22Rv1 (cell line): ENCODE results near the gene GSTO2.
"Not testable (repeated sequence)": the region's sequence is repeated elsewhere in the genome, so short reads cannot be mapped to it uniquely, and the experiment has no call there.

Experiments used
- H3K27ac ChIP-seq: fragments of 450-650 bp; 2 replicates; pipeline ENCODE4 v1.5.1; 2017
- ZFX ChIP-seq: fragments of 450-650 bp; IDR thresholded peaks from 2 replicates; pipeline ENCODE4 v1.6.1; 2017; ENCODE audit warnings: antibody characterized with exemption, borderline replicate concordance
- TF ChIP-seq, protein P1 (sequence below): fragments of 450-650 bp; IDR thresholded peaks from 2 replicates; pipeline ENCODE4 v1.5.1; 2017; ENCODE audit warnings: mild to moderate bottlenecking

GSTO2 gene

DNA sequence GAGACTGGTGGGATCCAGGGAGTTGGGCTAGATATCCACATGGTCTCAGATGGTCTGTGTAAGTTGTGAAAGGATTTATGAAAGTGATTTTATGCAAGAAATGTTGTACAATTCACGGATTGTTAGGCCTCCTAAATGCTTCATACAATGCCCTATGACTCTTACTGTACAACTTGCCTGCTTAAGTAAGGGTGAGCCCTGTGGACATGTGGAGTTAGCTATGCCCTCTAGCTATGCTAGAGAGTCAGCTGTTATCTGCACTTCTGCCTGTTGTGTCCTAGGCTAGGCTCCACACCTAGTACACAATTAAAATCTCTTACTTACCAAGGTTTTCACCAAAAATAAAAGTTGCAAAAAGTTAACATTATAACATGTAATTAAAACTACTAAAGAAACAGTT, 35.2 kb upstream of the GSTO2 start:
- H3K27ac ChIP-seq = no peak overlapping the region
- TF ChIP-seq, protein P1, sequence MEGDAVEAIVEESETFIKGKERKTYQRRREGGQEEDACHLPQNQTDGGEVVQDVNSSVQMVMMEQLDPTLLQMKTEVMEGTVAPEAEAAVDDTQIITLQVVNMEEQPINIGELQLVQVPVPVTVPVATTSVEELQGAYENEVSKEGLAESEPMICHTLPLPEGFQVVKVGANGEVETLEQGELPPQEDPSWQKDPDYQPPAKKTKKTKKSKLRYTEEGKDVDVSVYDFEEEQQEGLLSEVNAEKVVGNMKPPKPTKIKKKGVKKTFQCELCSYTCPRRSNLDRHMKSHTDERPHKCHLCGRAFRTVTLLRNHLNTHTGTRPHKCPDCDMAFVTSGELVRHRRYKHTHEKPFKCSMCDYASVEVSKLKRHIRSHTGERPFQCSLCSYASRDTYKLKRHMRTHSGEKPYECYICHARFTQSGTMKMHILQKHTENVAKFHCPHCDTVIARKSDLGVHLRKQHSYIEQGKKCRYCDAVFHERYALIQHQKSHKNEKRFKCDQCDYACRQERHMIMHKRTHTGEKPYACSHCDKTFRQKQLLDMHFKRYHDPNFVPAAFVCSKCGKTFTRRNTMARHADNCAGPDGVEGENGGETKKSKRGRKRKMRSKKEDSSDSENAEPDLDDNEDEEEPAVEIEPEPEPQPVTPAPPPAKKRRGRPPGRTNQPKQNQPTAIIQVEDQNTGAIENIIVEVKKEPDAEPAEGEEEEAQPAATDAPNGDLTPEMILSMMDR = no peak
- no peak for TF ChIP-seq ZFX

DNA sequence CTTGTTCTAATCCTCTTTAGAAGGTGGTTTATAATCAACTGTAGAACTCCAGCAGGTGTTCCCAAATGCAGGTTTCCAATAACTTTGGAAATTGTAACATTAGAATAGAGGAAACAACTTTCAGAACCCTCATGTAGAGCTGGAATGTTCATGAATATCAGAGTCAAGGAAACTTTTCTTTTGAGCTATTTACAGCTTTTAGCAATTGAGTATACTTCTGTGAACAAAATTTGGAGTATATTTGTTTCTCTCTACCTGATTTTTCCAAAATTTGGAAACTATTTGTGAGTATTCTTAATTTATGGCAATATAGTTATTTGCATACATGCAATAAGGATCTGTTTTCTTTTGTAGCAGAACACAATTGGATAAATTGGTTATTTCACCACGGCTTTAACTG, 34.0 kb upstream of the GSTO2 start:
- no peak overlapping the region for H3K27ac ChIP-seq
- no peak for TF ChIP-seq ZFX
- TF ChIP-seq, protein P1 = no peak

DNA sequence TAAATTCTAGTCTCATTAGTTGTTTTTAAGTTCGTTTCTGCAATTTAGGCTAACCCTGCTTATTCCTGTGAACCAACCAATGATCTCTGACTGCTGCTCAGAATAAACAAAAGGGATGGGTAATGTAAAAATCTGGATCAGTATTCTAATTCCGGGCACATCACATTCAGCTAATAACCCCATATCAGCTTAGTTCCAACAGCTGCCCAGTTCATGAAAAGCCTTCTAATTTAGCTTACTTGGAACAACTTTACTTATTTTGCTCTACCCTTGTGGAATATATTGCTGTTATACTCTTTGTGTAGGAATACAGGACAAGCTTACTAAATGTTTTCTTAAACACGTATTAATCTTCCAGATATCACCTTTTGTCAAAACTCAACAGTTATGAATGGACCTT, 33.2 kb upstream of the GSTO2 start:
- no peak overlapping the region for H3K27ac ChIP-seq
- TF ChIP-seq, protein P1 = no peak
- TF ChIP-seq ZFX = no peak

DNA sequence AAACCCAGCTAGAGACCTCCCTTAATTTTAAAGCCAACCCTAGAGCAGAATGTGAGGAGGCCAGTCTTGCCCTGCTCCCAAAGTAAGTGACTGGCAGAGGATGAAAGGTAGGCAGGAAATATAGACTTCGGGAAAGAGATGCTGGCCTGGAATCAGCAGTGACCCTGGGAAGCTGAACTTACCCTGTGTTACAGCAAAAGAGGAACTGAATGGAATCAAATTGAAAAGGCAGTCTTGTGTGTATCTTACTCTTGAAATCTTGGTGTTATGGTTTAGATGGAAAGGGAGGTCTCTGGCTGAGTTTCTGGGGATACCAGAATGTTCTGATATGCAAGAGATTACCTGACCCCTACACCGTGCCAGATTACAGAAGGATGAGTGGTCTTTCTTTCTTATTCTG, 28.9 kb upstream of the GSTO2 start:
- no peak for TF ChIP-seq ZFX
- TF ChIP-seq, protein P1 = no peak
- no peak overlapping the region for H3K27ac ChIP-seq

DNA sequence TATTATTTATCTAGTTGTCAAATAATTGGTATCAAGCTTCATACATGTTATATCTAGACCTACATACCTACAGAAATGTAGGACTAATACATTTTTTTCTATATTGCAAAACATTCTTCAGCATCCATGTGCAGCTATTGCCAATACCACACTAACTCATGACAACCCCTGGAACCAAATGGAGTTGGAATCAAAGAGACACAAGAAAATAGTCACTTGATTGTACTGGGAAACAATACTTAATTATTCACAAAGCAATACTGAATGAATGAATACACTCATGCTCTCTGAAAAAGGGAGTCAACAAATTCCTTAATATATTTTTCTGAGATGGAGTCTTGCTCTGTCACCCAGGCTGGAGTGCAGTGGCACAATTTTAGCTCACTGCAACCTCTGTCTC, 26.4 kb upstream of the GSTO2 start:
- no peak for TF ChIP-seq ZFX
- TF ChIP-seq, protein P1 = no peak

DNA sequence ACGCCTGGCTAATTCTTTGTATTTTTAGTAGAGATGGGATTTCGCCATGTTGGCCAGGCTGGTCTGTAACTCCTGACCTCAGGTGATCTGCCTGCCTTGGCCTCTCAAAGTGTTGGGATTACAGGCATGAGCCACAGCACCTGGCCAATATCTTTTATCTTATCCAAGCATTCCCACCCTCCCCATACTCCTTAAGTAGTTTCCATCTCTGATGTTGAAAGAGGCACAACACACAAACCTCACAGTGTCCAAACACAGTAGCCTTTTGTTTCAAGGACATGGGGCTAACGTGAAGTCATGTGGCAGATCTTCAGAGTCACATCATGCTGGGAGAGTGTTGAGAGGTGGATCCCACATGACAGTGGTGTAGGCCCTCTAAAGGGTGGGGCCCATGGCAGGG, 26.0 kb upstream of the GSTO2 start:
- H3K27ac ChIP-seq = not testable (repeated sequence)

More for the DNA sequence above, 26.4 kb upstream of the GSTO2 start:
- no peak overlapping the region for H3K27ac ChIP-seq

DNA sequence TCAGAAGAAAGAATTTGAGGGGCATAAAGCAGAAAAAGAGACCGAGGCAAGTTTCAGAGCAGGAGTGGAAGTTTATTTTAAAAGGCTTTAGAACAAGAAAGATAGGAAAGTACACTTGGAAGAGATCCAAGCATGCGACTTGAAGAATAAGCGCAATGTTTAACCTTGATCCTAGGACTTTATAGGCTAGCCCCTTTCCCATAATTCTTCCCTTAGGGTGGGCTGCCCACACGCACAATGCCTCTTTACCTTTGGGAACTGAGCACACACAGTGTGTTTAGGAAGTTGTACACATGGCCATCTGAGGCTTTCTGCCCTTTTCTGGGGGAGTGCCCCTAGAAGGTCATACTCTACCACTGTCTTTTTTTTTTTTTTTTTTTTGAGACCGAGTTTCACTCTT, 25.5 kb upstream of the GSTO2 start:
- no peak overlapping the region for H3K27ac ChIP-seq
- TF ChIP-seq, protein P1 = no peak
- TF ChIP-seq ZFX = no peak

DNA sequence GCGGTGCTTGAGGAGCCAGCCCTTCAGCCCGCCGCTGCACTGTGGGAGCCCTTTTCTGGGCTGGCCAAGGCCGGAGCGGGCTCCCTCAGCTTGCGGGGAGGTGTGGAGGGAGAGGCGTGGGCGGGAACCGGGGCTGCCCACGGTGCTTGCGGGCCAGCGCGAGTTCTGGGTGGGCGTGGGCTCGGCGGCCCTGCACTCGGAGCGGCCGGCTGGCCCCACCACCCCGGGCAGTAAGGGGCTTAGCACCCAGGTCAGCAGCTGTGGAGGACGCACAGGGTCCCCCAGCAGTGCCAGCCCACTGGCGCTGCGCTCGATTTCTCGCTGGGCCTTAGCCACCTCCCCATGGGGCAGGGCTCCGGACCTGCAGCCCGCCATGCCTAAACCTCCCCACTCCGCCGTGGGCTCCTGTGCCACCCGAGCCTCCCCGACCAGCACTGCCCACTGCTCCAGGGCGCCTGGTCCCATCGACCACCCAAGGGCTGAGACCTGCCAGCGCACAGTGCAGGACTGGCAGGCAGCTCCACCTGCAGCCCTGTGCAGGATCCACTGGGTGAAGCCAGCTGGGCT, 23.8 kb upstream of the GSTO2 start:
- no peak for TF ChIP-seq ZFX
- no peak overlapping the region for H3K27ac ChIP-seq
